Small intestine (tissue), 16 donors: Measurements from ENCODE around the gene NCBP3. TPM values are rescaled to one million over a fixed set of nuclear protein-coding genes. Genes with fewer than 3 reads are reported as not detected.

Source experiments
- DNase-seq, 2 donors: peaks; one replicate each; pipeline versions ENCODE4 v3.0.0 to v3.0.0-alpha.2; 2013
- FAIRE-seq: peaks from 2 replicates; lab custom pipeline; 2012; peaks lifted over from hg19 to GRCh38; lab: Jason Lieb, UNC
- H3K27ac ChIP-seq, 3 donors: one replicate each; pipeline ENCODE4 v1.5.1; 2013; ENCODE audit warnings: low read length in 2 of 3, mild to moderate bottlenecking in 2 of 3, control low read depth in 1 of 3, inconsistent platforms in 1 of 3, low read depth in 1 of 3, moderate library complexity in 1 of 3
- H3K27me3 ChIP-seq, 3 donors: one replicate each; pipeline ENCODE4 v1.6.1; 2013; ENCODE audit warnings: low read length in 3 of 3, inconsistent platforms in 1 of 3; ENCODE audit not compliant: control insufficient read depth in 3 of 3, insufficient read depth in 3 of 3
- H3K36me3 ChIP-seq, 3 donors: one replicate each; pipeline ENCODE4 v1.6.1; 2013; ENCODE audit warnings: low read length in 3 of 3, inconsistent platforms in 1 of 3, low read depth in 1 of 3, mild to moderate bottlenecking in 1 of 3, moderate library complexity in 1 of 3; ENCODE audit not compliant: control insufficient read depth in 3 of 3, insufficient read depth in 2 of 3
- H3K4me1 ChIP-seq, 3 donors: one replicate each; pipeline ENCODE4 v1.6.1; 2013; ENCODE audit warnings: low read length in 2 of 3, inconsistent platforms in 1 of 3, low read depth in 1 of 3, mild to moderate bottlenecking in 1 of 3, moderate library complexity in 1 of 3; ENCODE audit not compliant: control insufficient read depth in 3 of 3, insufficient read depth in 2 of 3
- H3K4me3 ChIP-seq, 3 donors: one replicate each; pipeline ENCODE4 v1.5.1; 2013; ENCODE audit warnings: low read length in 3 of 3, control low read depth in 1 of 3, inconsistent platforms in 1 of 3, low read depth in 1 of 3, mild to moderate bottlenecking in 1 of 3, moderate library complexity in 1 of 3
- H3K9me3 ChIP-seq, 2 donors: one replicate each; pipeline ENCODE4 v1.6.1; 2013; ENCODE audit warnings: low read depth in 1 of 2, low read length in 1 of 2; ENCODE audit not compliant: control insufficient read depth in 2 of 2, insufficient read depth in 1 of 2
- WGBS, 3 donors: extraction: QIAGEN DNeasy Blood & Tissue Kit; methylation state at CpG; one replicate each; pipeline ENCODE4 v1.1.7; 2013; 5-methylcytosine and 5-hydroxymethylcytosine counted together
- long read RNA-seq, 10 donors: transcript quantifications; one replicate each; lab custom pipeline, GENCODE V29; 2026
- polyA plus RNA-seq, 4 donors: library from polyadenylated mRNA; stranded (reverse) in 3 of 4; unstranded in 1 of 4; fragments of 200-250 nt in 3 of 4; fragments of 120-200 nt in 1 of 4; gene quantifications; one replicate each; pipeline versions ENCODE4 v1.2.1 to v1.2.3, GENCODE V29; 2013
- donor health status: healthy with polysubstance abuse.
- donor health status: control.
- donor health status: control.
- donor health status: Bipolar disorder and iron deficiency.
- donor health status: healthy.

NCBP3 gene
- 10 to 100 TPM; 14.9 to 64.3 (median 21.2) TPM for polyA plus RNA-seq
- long read RNA-seq, donor 1 = 0 reads
- long read RNA-seq, donor 2, full-length matches to known transcripts = 1 of 1 reads
- long read RNA-seq, donor 2, partial matches to known transcripts = 0 of 1 reads
- long read RNA-seq, donor 2, other reads (novel, unspliced or antisense) = 0 of 1 reads
- long read RNA-seq, donor 3, partial matches to known transcripts = 0 of 2 reads
- long read RNA-seq, donor 3, other reads (novel, unspliced or antisense) = 0 of 2 reads
- long read RNA-seq, donor 4 = 0 reads
- long read RNA-seq, donor 5 = 0 reads
- long read RNA-seq, donor 6, partial matches to known transcripts = 0 of 1 reads
- long read RNA-seq, donor 6, other reads (novel, unspliced or antisense) = 0 of 1 reads
- long read RNA-seq, donor 7, full-length matches to known transcripts = 4 of 4 reads
- long read RNA-seq, donor 7, partial matches to known transcripts = 0 of 4 reads
- long read RNA-seq, donor 7, other reads (novel, unspliced or antisense) = 0 of 4 reads
- long read RNA-seq, donor 8 = 0 reads
- long read RNA-seq, donor 9 = 0 reads
- long read RNA-seq, donor 10, partial matches to known transcripts = 0 of 1 reads
- long read RNA-seq, donor 10, other reads (novel, unspliced or antisense) = 0 of 1 reads

GRCh38 chr17:3845621-3846436 lies at the start of gene NCBP3:
TSS of gene NCBP3 (minus strand) at chr17:3846246. CDS start at chr17:3846223, 23 bp downstream.
- DNase-seq (peak; percentile 95 to 98), FAIRE-seq (no peak)
- WGBS, 3 donors = 0 to 1% (median 0%) methylated on average over 49 to 76 of the region's 76 CpGs
- peaks cover 0 to 2% (median 0%) of the 10 kb centered on the region in 3 donors for H3K27me3 ChIP-seq
- H3K4me1 ChIP-seq = peaks cover 3 to 11% (median 6%) of the 10 kb centered on the region in 3 donors
- H3K9me3 ChIP-seq = no peaks in the 10 kb centered on the region
- H3K27ac ChIP-seq = peak within 1 kb of the TSS; percentile 77 to 95 (median 83)
- H3K4me3 ChIP-seq = peak within 1 kb of the TSS; percentile 93 to 100 (median 93)
- peaks cover 0 to 30% (median 0%) of the 10 kb centered on the region in 3 donors for H3K36me3 ChIP-seq

- no peaks in the 10 kb centered on the region for H3K27me3 ChIP-seq
- FAIRE-seq (no peak), DNase-seq (no peak)
- H3K4me3 ChIP-seq = no peak overlapping the region
- peak overlapping the region; percentile 42 to 88 (median 83) for H3K27ac ChIP-seq
- H3K36me3 ChIP-seq = peaks cover 0 to 52% (median 0%) of the 10 kb centered on the region in 3 donors
- WGBS, 3 donors = 95 to 100% (median 98%) methylated on average over 3 of the region's 3 CpGs
- H3K4me1 ChIP-seq = peaks cover 6 to 43% (median 8%) of the 10 kb centered on the region in 3 donors
- no peaks in the 10 kb centered on the region for H3K9me3 ChIP-seq
Observed at GRCh38 chr17:3895354-3895753, 49.3 kb upstream of the NCBP3 start.

- 8 to 39% (median 35%) methylated on average over 2 of the region's 2 CpGs for WGBS, 3 donors
- H3K27me3 ChIP-seq = no peaks in the 10 kb centered on the region
- H3K4me3 ChIP-seq = no peak overlapping the region
- peak overlapping the region; percentile 42 to 88 (median 83) for H3K27ac ChIP-seq
- DNase-seq (peak; percentile 86 to 88), FAIRE-seq (no peak)
- peaks cover 6 to 46% (median 8%) of the 10 kb centered on the region in 3 donors for H3K4me1 ChIP-seq
- H3K9me3 ChIP-seq = no peaks in the 10 kb centered on the region
- H3K36me3 ChIP-seq = peaks cover 0 to 52% (median 0%) of the 10 kb centered on the region in 3 donors
Observed at GRCh38 chr17:3894911-3895343, 48.9 kb upstream of the NCBP3 start.

GRCh38 chr17:3894188-3894587 lies 48.1 kb upstream of the NCBP3 start:
- no peak for FAIRE-seq
- H3K27me3 ChIP-seq = no peaks in the 10 kb centered on the region
- no peak for DNase-seq
- 68 to 84% (median 72%) methylated on average over 5 of the region's 5 CpGs for WGBS, 3 donors
- peaks cover 0 to 45% (median 0%) of the 10 kb centered on the region in 3 donors for H3K36me3 ChIP-seq
- no peak overlapping the region for H3K4me3 ChIP-seq
- peaks cover 6 to 50% (median 8%) of the 10 kb centered on the region in 3 donors for H3K4me1 ChIP-seq
- H3K27ac ChIP-seq = peak overlapping the region; percentile 1 to 88 (median 83)
- no peaks in the 10 kb centered on the region for H3K9me3 ChIP-seq

- DNase-seq = no peak
- 57 to 69% (median 67%) methylated on average over 7 of the region's 7 CpGs for WGBS, 3 donors
- Histone ChIP-seq H3K4me1 (peaks cover 6 to 54% (median 8%) of the 10 kb centered on the region in 3 donors), H3K9me3 (no peaks in the 10 kb centered on the region), H3K27me3 (no peaks in the 10 kb centered on the region), H3K4me3 (peak overlapping the region in 1 of 3 donors; percentile 55), H3K27ac (peak overlapping the region; percentile 58 to 88 (median 83)), H3K36me3 (peaks cover 0 to 40% (median 0%) of the 10 kb centered on the region in 3 donors)
- FAIRE-seq = no peak
Observed at GRCh38 chr17:3893720-3894116, 47.7 kb upstream of the NCBP3 start.

- 1 to 9% (median 4%) methylated on average over 27 to 75 of the region's 75 CpGs for WGBS, 3 donors
- H3K27ac ChIP-seq = peak within 1 kb of the TSS; percentile 58 to 88 (median 83)
- peak within 1 kb of the TSS; percentile 46 to 56 (median 55) for H3K4me3 ChIP-seq
- no peaks in the 10 kb centered on the region for H3K27me3 ChIP-seq
- peaks cover 6 to 59% (median 8%) of the 10 kb centered on the region in 3 donors for H3K4me1 ChIP-seq
- no peak for FAIRE-seq
- peak; percentile 90 to 97 for DNase-seq
- no peaks in the 10 kb centered on the region for H3K9me3 ChIP-seq
- H3K36me3 ChIP-seq = peaks cover 0 to 37% (median under 1%) of the 10 kb centered on the region in 3 donors
Observed at GRCh38 chr17:3893003-3893719, 47.1 kb upstream of the NCBP3 start, which contains the start of gene CAMKK1. TSS of gene CAMKK1 (minus strand) at chr17:3893053. CDS start at chr17:3885687, 7,366 bp downstream.

- no peaks in the 10 kb centered on the region for H3K27me3 ChIP-seq
- peaks cover 6 to 67% (median 10%) of the 10 kb centered on the region in 3 donors for H3K4me1 ChIP-seq
- H3K36me3 ChIP-seq = peaks cover 0 to 29% (median 2%) of the 10 kb centered on the region in 3 donors
- WGBS, 3 donors = 0 to 1% (median 1%) methylated on average over 45 to 96 of the region's 96 CpGs
- peak; percentile 61 to 81 for DNase-seq
- peak overlapping the region in 1 of 3 donors; percentile 61 for H3K27ac ChIP-seq
- H3K4me3 ChIP-seq = peak overlapping the region; percentile 30 to 56 (median 45)
- FAIRE-seq = no peak
- no peaks in the 10 kb centered on the region for H3K9me3 ChIP-seq
Observed at GRCh38 chr17:3892095-3892998, 46.3 kb upstream of the NCBP3 start.
